T-cell (primary cell): Measurements from ENCODE around the gene KCTD13. TPM values are rescaled to one million over a fixed set of nuclear protein-coding genes. Genes with fewer than 3 reads are reported as not detected.

Source experiments
- ATAC-seq, 4 experiments: fragments of 200-7000 bp in 3 of 4; fragments of 150-1000 bp in 1 of 4; cut with Tn5 transposase; replicated peaks in 1 of 4; 1 replicate in 3 of 4; 2 replicates in 1 of 4; pipeline ENCODE4 v1.10.0; 2021; ENCODE audit warnings: moderate library complexity in 3 of 4, mild to moderate bottlenecking in 2 of 4, moderate number of reproducible peaks in 1 of 4
- CTCF ChIA-PET, 2 donors: fragments of 300-600 bp; sonication (Branson Sonifier 250); formaldehyde crosslinking; loops; one replicate each; lab custom pipeline; 2022; ENCODE audit warnings: antibody characterized with exemption in 2 of 2; lab: Charles Lee
- POLR2A ChIA-PET, 2 donors: fragments of 300-600 bp; sonication (Branson Sonifier 250); formaldehyde crosslinking; loops; one replicate each; lab custom pipeline; 2022; ENCODE audit warnings: antibody characterized with exemption in 2 of 2; lab: Charles Lee
- DNase-seq, 35 experiments: peaks; one replicate each; pipeline versions ENCODE4 v3.0.0 to v3.0.0-alpha.2; 2013 to 2023
- H3K27ac ChIP-seq: one replicate; pipeline ENCODE4 v1.5.1; 2013; ENCODE audit warnings: low read length
- H3K27me3 ChIP-seq, 2 experiments: replicated peaks in 1 of 2; 1 replicate in 1 of 2; 2 replicates in 1 of 2; pipeline versions ENCODE4 v1.6.1 to v1.7.0; 2013; ENCODE audit warnings: low read length in 1 of 2, mixed read lengths in 1 of 2; ENCODE audit not compliant: control insufficient read depth in 2 of 2, insufficient read depth in 2 of 2; ENCODE audit errors: extremely low read depth in 1 of 2
- H3K36me3 ChIP-seq, 2 donors: 1 replicate in 1 of 2; 2 replicates in 1 of 2; pipeline versions ENCODE4 v1.6.1 to v1.7.0; 2013; ENCODE audit warnings: low read length in 1 of 2; ENCODE audit not compliant: control insufficient read depth in 2 of 2, insufficient read depth in 1 of 2; ENCODE audit errors: extremely low read depth in 1 of 2
- H3K4me1 ChIP-seq, 2 experiments: 1 replicate in 1 of 2; 2 replicates in 1 of 2; pipeline versions ENCODE4 v1.6.1 to v1.7.0; 2013; ENCODE audit warnings: low read length in 2 of 2, mixed read lengths in 1 of 2; ENCODE audit not compliant: insufficient read depth in 2 of 2, control insufficient read depth in 1 of 2; ENCODE audit errors: extremely low read depth in 1 of 2
- H3K4me3 ChIP-seq, 2 donors: 1 replicate in 1 of 2; 2 replicates in 1 of 2; pipeline versions ENCODE4 v1.5.1 to v1.7.0; 2013; ENCODE audit warnings: mild to moderate bottlenecking in 2 of 2, low read length in 1 of 2, moderate library complexity in 1 of 2; ENCODE audit not compliant: control insufficient read depth in 1 of 2; ENCODE audit errors: extremely low read depth in 1 of 2
- H3K9me3 ChIP-seq: 2 replicates; pipeline ENCODE4 v1.7.0; 2013
- H3K27ac Mint-ChIP-seq, 2 donors: one replicate each; pipeline ENCODE4 v1.8.0; 2020 to 2021; ENCODE audit warnings: mild to moderate bottlenecking in 2 of 2, mixed read lengths in 2 of 2
- H3K27me3 Mint-ChIP-seq, 2 donors: one replicate each; pipeline ENCODE4 v1.8.0; 2021 to 2022; ENCODE audit warnings: mixed read lengths in 2 of 2
- H3K36me3 Mint-ChIP-seq: one replicate; pipeline ENCODE4 v1.8.0; 2021; ENCODE audit warnings: mixed read lengths
- H3K4me1 Mint-ChIP-seq, 3 donors: one replicate each; pipeline ENCODE4 v1.8.0; 2020 to 2022; ENCODE audit warnings: mixed read lengths in 3 of 3, mild to moderate bottlenecking in 1 of 3
- H3K4me3 Mint-ChIP-seq, 3 donors: one replicate each; pipeline ENCODE4 v1.8.0; 2020 to 2022; ENCODE audit warnings: mild to moderate bottlenecking in 3 of 3, mixed read lengths in 3 of 3, moderate library complexity in 3 of 3
- H3K9me3 Mint-ChIP-seq, 3 donors: one replicate each; pipeline ENCODE4 v1.8.0; 2020 to 2022; ENCODE audit warnings: mixed read lengths in 3 of 3
- WGBS: methylation state at CpG from one replicate; pipeline ENCODE4 v1.1.5; 2013; ENCODE audit warnings: missing lambda C conversion rate; ENCODE audit not compliant: insufficient coverage; 5-methylcytosine and 5-hydroxymethylcytosine counted together
- total RNA-seq, 35 experiments: library from RNA in 6 of 35; stranded (reverse) in 6 of 35; fragments of 120-200 nt in 1 of 35; gene quantifications; one replicate each; pipeline versions ENCODE4 v1.2.1 to v1.2.4 and lab custom pipeline; 2013 to 2026

The KCTD13 gene
- total RNA-seq, 5 donors from 2014 or later (not counting 1 experiment from before 2014, with no cell fraction given): 48.4 to 87.3 (median 79.1) TPM

DNA sequence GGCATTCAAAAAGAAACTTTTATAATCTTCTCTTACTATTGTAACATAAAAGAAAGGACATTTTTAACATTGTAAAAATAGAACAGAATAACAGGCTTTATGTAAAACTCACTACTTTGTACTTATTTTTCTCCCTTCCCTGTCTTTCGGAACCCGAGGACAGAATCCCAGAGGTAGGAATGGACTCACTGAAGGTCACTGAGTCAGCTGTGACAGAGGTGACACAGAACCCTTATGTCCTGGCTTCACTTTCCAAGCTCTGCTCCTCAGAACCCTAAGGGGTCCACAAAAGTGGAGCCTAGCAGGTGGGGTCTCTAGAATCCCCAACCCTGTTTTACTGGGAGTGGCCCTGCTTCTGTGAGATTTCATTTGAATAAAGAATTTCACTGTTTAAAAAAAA lies 3.7 kb downstream of the KCTD13 start:
- Mint-ChIP-seq H3K4me3 (peak overlapping the region in 1 of 3 donors; percentile 35), H3K36me3 (peaks cover 18% of the 10 kb centered on the region), H3K27ac (no peak overlapping the region), H3K27me3 (no peaks in the 10 kb centered on the region), H3K4me1 (peaks cover 45 to 47% (median 46%) of the 10 kb centered on the region in 3 donors), H3K9me3 (no peaks in the 10 kb centered on the region)
- Histone ChIP-seq H3K4me3 (no peak overlapping the region), H3K4me1 (peaks cover 15 to 28% of the 10 kb centered on the region in 2 experiments), H3K36me3 (peaks cover 7 to 29% of the 10 kb centered on the region in 2 donors), H3K9me3 (no peaks in the 10 kb centered on the region), H3K27ac (no peak overlapping the region), H3K27me3 (no peaks in the 10 kb centered on the region)
- DNase-seq: no peak
- WGBS: no CpG with 5 or more reads among the region's 2 CpGs
- ChIA-PET POLR2A (interaction anchor here (0.6 to 0.7 kb wide), 2 partner anchors 11 to 156 kb away, joined by 4 to 5 read pairs; no protein-coding TSS in a partner anchor), CTCF (no interaction called here)
- ATAC-seq: no peak

DNA sequence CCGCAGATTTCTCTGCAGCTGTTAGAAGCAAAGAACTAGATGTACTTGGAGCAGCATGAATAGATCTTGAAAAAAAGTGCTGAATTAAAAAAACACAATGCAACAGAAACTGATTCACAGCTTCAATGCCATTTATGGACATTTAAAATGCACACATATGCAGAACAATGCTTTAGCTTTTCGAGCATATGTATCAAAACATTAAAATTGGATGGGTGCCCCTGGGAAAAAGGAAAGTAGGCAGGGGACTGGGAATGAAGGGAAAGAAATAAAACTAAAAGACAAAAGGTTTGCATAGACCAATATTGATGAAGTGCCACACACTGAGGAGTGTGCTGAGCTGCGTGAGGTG lies 5.0 kb downstream of the KCTD13 start:
- Mint-ChIP-seq H3K27ac (peak overlapping the region in 1 of 2 donors; percentile 29), H3K36me3 (peaks cover 22% of the 10 kb centered on the region), H3K4me3 (no peak overlapping the region), H3K4me1 (peaks cover 33 to 34% (median 34%) of the 10 kb centered on the region in 3 donors), H3K27me3 (no peaks in the 10 kb centered on the region), H3K9me3 (no peaks in the 10 kb centered on the region)
- Histone ChIP-seq H3K36me3 (peaks cover 7 to 29% of the 10 kb centered on the region in 2 donors), H3K9me3 (no peaks in the 10 kb centered on the region), H3K27ac (no peak overlapping the region), H3K27me3 (no peaks in the 10 kb centered on the region), H3K4me1 (peaks cover 10 to 18% of the 10 kb centered on the region in 2 experiments), H3K4me3 (no peak overlapping the region)
- DNase-seq: no peak
- CTCF ChIA-PET: no interaction called here
- 100% methylated on average over 2 of the region's 3 CpGs for WGBS
- no peak for ATAC-seq
- POLR2A ChIA-PET: interaction anchor here in 1 of 2 donors (0.6 kb wide), 2 partner anchors 58 to 1079 kb away, joined by 3 to 4 read pairs; partner anchors contain the start of gene CDIPT

DNA sequence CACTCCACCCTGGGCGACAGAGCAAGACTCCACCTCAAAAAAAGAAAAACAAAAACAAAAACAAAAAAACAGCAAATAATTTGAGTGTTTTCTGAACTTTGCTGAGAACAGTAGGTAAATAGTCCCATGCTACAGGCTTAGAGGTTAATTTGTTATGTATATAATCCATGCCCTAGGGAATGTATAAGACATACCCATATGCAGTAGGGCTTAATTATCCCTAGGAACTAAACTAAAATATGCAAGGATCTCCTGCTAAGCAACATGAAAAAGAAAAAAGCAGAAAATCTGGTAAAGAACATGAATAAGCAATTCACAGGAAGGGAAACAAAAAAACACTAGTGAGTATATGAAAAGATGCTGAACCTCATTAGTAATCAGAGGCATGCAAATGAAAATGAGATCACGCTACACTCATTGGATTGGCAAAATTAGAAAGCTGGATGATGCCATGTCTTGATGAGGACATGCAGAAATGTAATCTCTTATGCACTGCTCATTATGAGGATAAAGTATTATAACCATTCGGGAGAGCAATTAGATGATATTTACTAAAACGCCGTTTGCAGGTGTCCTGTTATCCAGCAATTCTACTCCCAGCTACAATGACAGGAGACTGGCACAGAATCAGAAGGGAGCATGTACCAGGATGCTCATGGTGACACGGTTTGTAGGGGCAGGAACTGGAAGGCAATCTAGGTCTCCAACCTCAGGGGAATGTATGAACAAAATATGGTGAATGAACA lies 5.6 kb downstream of the KCTD13 start:
- no peak for DNase-seq
- Mint-ChIP-seq H3K4me1 (peaks cover 32 to 33% (median 32%) of the 10 kb centered on the region in 3 donors), H3K27me3 (no peaks in the 10 kb centered on the region), H3K27ac (no peak overlapping the region), H3K36me3 (peaks cover 27% of the 10 kb centered on the region), H3K4me3 (no peak overlapping the region), H3K9me3 (no peaks in the 10 kb centered on the region)
- no peak for ATAC-seq
- no peak overlapping the region for H3K4me3 ChIP-seq
- no peaks in the 10 kb centered on the region for H3K27me3 ChIP-seq
- H3K36me3 ChIP-seq: peaks cover 7 to 29% of the 10 kb centered on the region in 2 donors
- CTCF ChIA-PET: no interaction called here
- H3K4me1 ChIP-seq: peaks cover 10 to 17% of the 10 kb centered on the region in 2 experiments
- H3K9me3 ChIP-seq: no peaks in the 10 kb centered on the region
- no peak overlapping the region for H3K27ac ChIP-seq
- 90% methylated on average over 2 of the region's 6 CpGs for WGBS
- POLR2A ChIA-PET: interaction anchor here in 1 of 2 donors (0.6 kb wide), 2 partner anchors 57 to 1079 kb away, joined by 3 to 4 read pairs; partner anchors contain the start of gene CDIPT

DNA sequence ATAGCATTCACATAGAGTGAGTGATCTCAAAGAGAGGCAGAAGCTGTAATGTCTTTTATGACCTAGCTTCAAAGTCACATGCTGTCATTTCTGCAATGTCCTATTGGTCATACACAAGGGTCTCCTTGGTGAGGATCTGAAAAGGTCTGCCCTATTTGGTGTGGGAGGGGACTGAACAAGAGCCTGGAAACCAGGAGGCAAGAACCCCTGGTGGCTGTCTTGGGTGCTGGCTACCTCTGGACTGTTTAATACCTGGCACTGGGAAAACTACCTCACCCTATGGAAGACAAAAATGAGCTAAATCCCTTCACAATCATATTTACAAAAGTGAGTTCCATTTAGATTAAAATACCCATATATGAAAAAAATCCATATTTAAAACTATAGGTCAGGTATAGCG lies 9.0 kb downstream of the KCTD13 start:
- peaks cover 12 to 16% (median 14%) of the 10 kb centered on the region in 3 donors for H3K4me1 Mint-ChIP-seq
- no peak overlapping the region for H3K27ac Mint-ChIP-seq
- H3K9me3 ChIP-seq: no peaks in the 10 kb centered on the region
- no peaks in the 10 kb centered on the region for H3K27me3 Mint-ChIP-seq
- ChIA-PET CTCF (no interaction called here), POLR2A (no interaction called here)
- no peaks in the 10 kb centered on the region for H3K9me3 Mint-ChIP-seq
- H3K4me1 ChIP-seq: no peaks in the 10 kb centered on the region
- H3K36me3 Mint-ChIP-seq: peaks cover 37% of the 10 kb centered on the region
- DNase-seq: no peak
- H3K27ac ChIP-seq: no peak overlapping the region
- H3K27me3 ChIP-seq: no peaks in the 10 kb centered on the region
- no peak overlapping the region for H3K4me3 Mint-ChIP-seq
- no peak for ATAC-seq
- WGBS: 80% methylated on average over 1 of the region's 1 CpG
- peaks cover 10 to 31% of the 10 kb centered on the region in 2 donors for H3K36me3 ChIP-seq
- no peak overlapping the region for H3K4me3 ChIP-seq

DNA sequence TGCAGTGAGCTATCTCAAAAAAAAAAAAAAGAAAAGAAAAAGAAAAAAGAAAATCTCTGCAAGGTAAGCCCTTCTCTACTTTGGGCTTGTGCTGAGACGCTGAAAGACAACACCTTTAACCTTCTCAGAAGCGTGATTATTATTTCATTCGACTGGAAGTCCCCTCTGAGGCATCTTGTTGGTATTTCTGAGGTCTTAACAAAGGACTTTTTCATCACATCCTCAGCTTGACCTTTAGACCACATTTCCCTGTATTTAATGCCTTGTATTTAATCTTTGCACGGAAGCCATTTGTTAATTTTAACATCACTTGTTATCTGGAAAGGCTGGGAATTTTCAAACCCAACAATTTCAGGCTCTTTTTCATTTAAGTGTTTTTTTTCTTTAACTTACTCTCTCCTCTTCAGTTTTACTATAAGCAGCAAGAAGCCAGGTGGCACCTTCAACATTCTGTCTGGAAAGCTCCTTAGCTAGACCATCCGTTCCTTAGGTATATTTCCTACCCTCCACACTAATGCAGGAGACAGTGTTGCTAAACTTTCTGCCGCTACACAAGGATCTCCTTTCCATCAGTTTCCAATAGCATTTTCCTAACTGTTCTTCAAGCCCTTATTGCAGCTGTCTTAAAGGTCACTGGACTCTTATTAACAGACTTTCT lies 10.3 kb downstream of the KCTD13 start:
- Mint-ChIP-seq H3K36me3 (peaks cover 30% of the 10 kb centered on the region), H3K27me3 (no peaks in the 10 kb centered on the region), H3K4me3 (no peak overlapping the region), H3K4me1 (peaks cover 5 to 6% (median 5%) of the 10 kb centered on the region in 3 donors), H3K9me3 (no peaks in the 10 kb centered on the region), H3K27ac (peak overlapping the region in 1 of 2 donors; percentile 24)
- H3K36me3 ChIP-seq: peaks cover 6 to 20% of the 10 kb centered on the region in 2 donors
- POLR2A ChIA-PET: no interaction called here
- DNase-seq: no peak
- no peak for ATAC-seq
- 100% methylated on average over 2 of the region's 6 CpGs for WGBS
- no peaks in the 10 kb centered on the region for H3K4me1 ChIP-seq
- H3K27ac ChIP-seq: no peak overlapping the region
- no peaks in the 10 kb centered on the region for H3K27me3 ChIP-seq
- CTCF ChIA-PET: interaction anchor here in 1 of 2 donors (0.6 kb wide), 1 partner anchor 215 kb away, joined by 4 read pairs; no protein-coding TSS in a partner anchor
- no peaks in the 10 kb centered on the region for H3K9me3 ChIP-seq
- H3K4me3 ChIP-seq: no peak overlapping the region

DNA sequence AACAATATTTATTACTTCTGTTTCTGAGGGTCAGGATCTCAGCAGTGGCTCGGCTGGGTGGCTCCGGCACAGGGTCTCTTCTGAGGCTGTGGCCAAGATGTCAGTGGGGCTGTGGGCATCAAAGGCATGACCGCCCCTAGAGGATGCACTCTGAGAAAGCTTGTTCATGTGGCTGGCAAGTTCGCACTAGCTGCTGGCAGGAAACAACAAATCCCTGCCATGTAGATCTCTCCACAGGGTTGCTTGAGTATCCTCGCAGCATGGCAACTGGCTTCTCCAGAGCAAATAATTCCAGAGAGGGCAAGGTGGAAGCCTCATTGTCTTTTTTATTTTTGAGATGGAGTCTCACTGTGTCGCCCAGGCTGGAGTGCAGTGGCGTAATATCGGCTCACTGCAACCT lies 12.5 kb downstream of the KCTD13 start:
- no peaks in the 10 kb centered on the region for H3K9me3 Mint-ChIP-seq
- peaks cover 0 to 3% (median 0%) of the 10 kb centered on the region in 3 donors for H3K4me1 Mint-ChIP-seq
- Histone ChIP-seq H3K36me3 (peaks cover 3 to 14% of the 10 kb centered on the region in 2 donors), H3K4me1 (no peaks in the 10 kb centered on the region), H3K9me3 (no peaks in the 10 kb centered on the region), H3K27ac (no peak overlapping the region), H3K27me3 (no peaks in the 10 kb centered on the region), H3K4me3 (no peak overlapping the region)
- ATAC-seq: no peak
- H3K36me3 Mint-ChIP-seq: peaks cover 28% of the 10 kb centered on the region
- no peaks in the 10 kb centered on the region for H3K27me3 Mint-ChIP-seq
- WGBS: 88% methylated on average over 5 of the region's 8 CpGs
- no peak overlapping the region for H3K4me3 Mint-ChIP-seq
- POLR2A ChIA-PET: interaction anchor here in 1 of 2 donors (0.5 kb wide), 1 partner anchor 193 kb away, joined by 5 read pairs; no protein-coding TSS in a partner anchor
- no peak for DNase-seq
- CTCF ChIA-PET: interaction anchor here in 1 of 2 donors (0.7 kb wide), 1 partner anchor 34 kb away, joined by 11 read pairs; no protein-coding TSS in a partner anchor
- no peak overlapping the region for H3K27ac Mint-ChIP-seq
